ENCODE data around the gene STXBP5L.
A peak's percentile ranks its signal among the peaks of the same experiment; 100 is the strongest.
"Not testable (repeated sequence)": the region's sequence is repeated elsewhere in the genome, so short reads cannot be mapped to it uniquely, and the experiment has no call there.

Gene STXBP5L

DNA sequence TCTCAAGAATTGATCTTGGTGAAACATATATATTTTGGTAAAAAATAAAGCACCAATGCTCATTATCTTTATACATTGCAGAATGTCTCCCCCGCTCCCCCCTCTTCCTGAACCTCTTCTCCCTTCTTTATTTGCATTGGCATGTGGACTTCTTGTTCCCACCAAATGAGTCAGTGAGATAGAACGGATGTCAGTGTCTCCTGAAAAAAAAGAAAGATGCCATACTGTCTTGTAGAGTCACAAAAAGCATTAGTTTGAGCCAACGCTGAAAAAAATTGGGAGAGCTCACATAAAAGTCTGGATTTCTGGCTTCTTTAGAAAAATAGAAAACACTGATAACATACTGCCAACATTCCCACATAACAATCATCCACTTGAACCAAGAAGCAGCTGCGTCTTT lies 32.0 kb upstream of the STXBP5L start:
- Histone ChIP-seq H3K27ac (ENCODE audit: low read length) (no peak overlapping the region), H3K4me2 (ENCODE audit: low read length) (no peak overlapping the region), H3K79me2 (ENCODE audit: low read length) (no peaks in the 10 kb centered on the region), H3K27me3 (ENCODE audit: low read depth, low read length) (no peaks in the 10 kb centered on the region), H3K36me3 (replicated peaks; ENCODE audit: low read depth, low read length) (no peaks in the 10 kb centered on the region), H4K20me1 (ENCODE audit: insufficient read depth, low read length) (no peaks in the 10 kb centered on the region), H2AFZ (ENCODE audit: low read depth, low read length) (no peak overlapping the region), H3K9me3 (ENCODE audit: insufficient read depth, low read length) (no peaks in the 10 kb centered on the region), H3K9ac (ENCODE audit: low read length) (no peak overlapping the region), H3K4me3 (ENCODE audit: low read length) (no peak overlapping the region), H3K4me1 (ENCODE audit: low read length) (no peaks in the 10 kb centered on the region)
- TF ChIP-seq EZH2phosphoT487 (IDR thresholded peaks at IDR 0.05; ENCODE audit: low read depth) (no peak), CTCF (IDR thresholded peaks at IDR 0.05; ENCODE audit: low read depth, low read length) (no peak)

DNA sequence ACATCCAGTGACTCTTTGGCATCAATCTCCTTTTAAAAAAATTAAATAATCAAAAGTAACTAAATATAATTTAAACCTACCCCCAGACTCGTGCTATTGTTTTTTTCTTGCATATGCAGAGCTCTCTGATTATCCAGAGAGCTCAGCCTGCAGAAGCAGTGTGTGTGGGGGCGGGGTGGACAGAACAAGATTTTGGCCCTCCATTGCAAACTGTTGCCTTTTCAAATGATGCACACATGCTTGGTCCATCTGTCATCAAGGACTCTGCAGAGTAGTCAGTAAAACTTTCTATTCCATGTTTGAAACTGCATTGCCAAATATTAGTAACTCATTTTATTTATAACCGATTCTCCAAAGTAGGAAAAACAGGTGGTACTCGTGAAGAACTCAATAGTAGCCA lies 28.6 kb upstream of the STXBP5L start:
- Histone ChIP-seq H3K4me1 (ENCODE audit: low read length) (no peaks in the 10 kb centered on the region), H3K27ac (ENCODE audit: low read length) (no peak overlapping the region), H3K4me3 (ENCODE audit: low read length) (no peak overlapping the region), H3K4me2 (ENCODE audit: low read length) (no peak overlapping the region), H3K9ac (ENCODE audit: low read length) (no peak overlapping the region), H3K9me3 (ENCODE audit: insufficient read depth, low read length) (no peaks in the 10 kb centered on the region), H3K27me3 (ENCODE audit: low read depth, low read length) (no peaks in the 10 kb centered on the region), H4K20me1 (ENCODE audit: insufficient read depth, low read length) (no peaks in the 10 kb centered on the region), H2AFZ (ENCODE audit: low read depth, low read length) (no peak overlapping the region), H3K79me2 (ENCODE audit: low read length) (no peaks in the 10 kb centered on the region), H3K36me3 (replicated peaks; ENCODE audit: low read depth, low read length) (no peaks in the 10 kb centered on the region)
- TF ChIP-seq CTCF (IDR thresholded peaks at IDR 0.05; ENCODE audit: low read depth, low read length) (no peak), EZH2phosphoT487 (IDR thresholded peaks at IDR 0.05; ENCODE audit: low read depth) (no peak)

DNA sequence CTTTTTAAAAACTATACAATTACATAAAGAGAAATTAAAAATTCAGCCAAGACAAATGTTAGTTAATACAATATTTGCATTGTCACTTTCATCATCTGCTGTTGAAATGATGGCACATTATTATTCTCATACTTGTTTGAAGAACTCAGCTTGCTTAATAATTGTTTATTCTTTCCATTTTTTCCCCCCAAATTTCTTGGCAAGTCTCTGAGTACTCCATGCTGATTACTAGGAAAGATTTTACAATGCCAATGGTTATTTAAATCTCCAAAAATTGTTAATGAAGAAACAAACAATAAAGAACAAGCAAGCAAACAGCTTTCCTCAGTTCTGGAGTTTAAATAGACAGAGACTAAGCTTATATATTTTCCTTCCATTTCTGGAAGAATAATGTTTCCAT lies 15.1 kb upstream of the STXBP5L start:
- no peaks in the 10 kb centered on the region for H4K20me1 ChIP-seq (ENCODE audit: insufficient read depth, low read length)
- H3K27ac ChIP-seq (ENCODE audit: low read length), result no peak overlapping the region
- no peak for TF ChIP-seq CTCF (IDR thresholded peaks at IDR 0.05; ENCODE audit: low read depth, low read length)
- TF ChIP-seq EZH2phosphoT487 (IDR thresholded peaks at IDR 0.05; ENCODE audit: low read depth), result no peak
- no peak overlapping the region for H2AFZ ChIP-seq (ENCODE audit: low read depth, low read length)
- H3K9me3 ChIP-seq (ENCODE audit: insufficient read depth, low read length), result no peaks in the 10 kb centered on the region
- H3K4me1 ChIP-seq (ENCODE audit: low read length), result no peaks in the 10 kb centered on the region
- H3K36me3 ChIP-seq (replicated peaks; ENCODE audit: low read depth, low read length), result no peaks in the 10 kb centered on the region
- H3K79me2 ChIP-seq (ENCODE audit: low read length), result no peaks in the 10 kb centered on the region
- H3K4me3 ChIP-seq (ENCODE audit: low read length), result no peak overlapping the region
- 0 out of 2 replicates have a peak, but pooled peaks cover 2% of the 10 kb centered on the region for H3K27me3 ChIP-seq (ENCODE audit: low read depth, low read length)
- H3K4me2 ChIP-seq (ENCODE audit: low read length), result no peak overlapping the region
- no peak overlapping the region for H3K9ac ChIP-seq (ENCODE audit: low read length)

DNA sequence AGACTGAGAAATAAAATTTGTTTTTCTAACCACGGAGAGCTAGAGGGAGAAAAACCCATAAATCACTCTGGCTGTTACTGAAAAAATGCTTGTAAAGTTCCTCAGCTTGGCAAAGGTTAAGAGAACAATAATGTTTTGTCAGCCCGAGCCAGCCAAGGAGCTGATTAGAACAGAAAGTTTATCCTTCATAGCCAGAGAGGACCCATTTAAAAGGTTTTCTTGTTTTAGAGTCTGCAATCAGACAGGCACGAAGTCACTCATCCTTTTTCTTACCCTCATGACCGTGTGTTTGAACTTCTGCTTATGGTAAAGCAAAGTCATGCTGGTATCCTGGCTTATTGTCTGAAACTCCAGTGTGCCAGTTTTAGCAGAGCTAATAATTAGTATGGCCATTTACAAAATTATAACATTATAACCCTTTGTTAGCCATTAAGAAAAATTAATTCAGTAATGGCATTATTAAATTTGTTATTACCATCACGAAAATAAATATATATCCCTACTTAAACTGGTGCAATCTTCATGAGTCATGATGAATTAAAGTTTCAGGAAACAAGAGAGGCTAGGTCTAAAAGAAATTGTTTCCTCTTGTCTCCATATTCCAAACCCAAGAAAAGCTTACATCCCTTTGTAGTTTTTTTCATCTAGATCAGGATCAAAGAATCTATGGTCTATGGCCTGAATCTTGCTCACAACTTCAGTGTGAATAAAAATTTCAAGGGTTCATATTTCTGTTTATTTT lies 13.5 kb upstream of the STXBP5L start:
- H3K4me1 ChIP-seq (ENCODE audit: low read length), result no peaks in the 10 kb centered on the region
- no peak overlapping the region for H3K9ac ChIP-seq (ENCODE audit: low read length)
- no peaks in the 10 kb centered on the region for H4K20me1 ChIP-seq (ENCODE audit: insufficient read depth, low read length)
- no peaks in the 10 kb centered on the region for H3K79me2 ChIP-seq (ENCODE audit: low read length)
- H3K36me3 ChIP-seq (replicated peaks; ENCODE audit: low read depth, low read length), result no peaks in the 10 kb centered on the region
- TF ChIP-seq EZH2phosphoT487 (IDR thresholded peaks at IDR 0.05; ENCODE audit: low read depth) (no peak), CTCF (IDR thresholded peaks at IDR 0.05; ENCODE audit: low read depth, low read length) (no peak)
- no peaks in the 10 kb centered on the region for H3K9me3 ChIP-seq (ENCODE audit: insufficient read depth, low read length)
- H2AFZ ChIP-seq (ENCODE audit: low read depth, low read length), result 0 out of 2 replicates have a peak overlapping the region, but pooled peaks have one; percentile 41
- no peak overlapping the region for H3K4me2 ChIP-seq (ENCODE audit: low read length)
- H3K27ac ChIP-seq (ENCODE audit: low read length), result no peak overlapping the region
- H3K27me3 ChIP-seq (ENCODE audit: low read depth, low read length), result 0 out of 2 replicates have a peak, but pooled peaks cover 2% of the 10 kb centered on the region
- H3K4me3 ChIP-seq (ENCODE audit: low read length), result no peak overlapping the region

GRCh38 chr3:120901716-120902115 lies 6.3 kb upstream of the STXBP5L start:
- H3K36me3 ChIP-seq (replicated peaks; ENCODE audit: low read depth, low read length); H3K27me3 ChIP-seq (ENCODE audit: low read depth, low read length); H3K4me1 ChIP-seq (ENCODE audit: low read length); H3K79me2 ChIP-seq (ENCODE audit: low read length); H3K9me3 ChIP-seq (ENCODE audit: insufficient read depth, low read length); H2AFZ ChIP-seq (ENCODE audit: low read depth, low read length); H4K20me1 ChIP-seq (ENCODE audit: insufficient read depth, low read length); H3K4me2 ChIP-seq (ENCODE audit: low read length); H3K27ac ChIP-seq (ENCODE audit: low read length); H3K9ac ChIP-seq (ENCODE audit: low read length); H3K4me3 ChIP-seq (ENCODE audit: low read length): not testable (repeated sequence)

Data from OCI-LY3 (cell line).